DOHH2 (cell line): ENCODE results near the gene TBC1D10B.

Source experiments
- H3F3A ChIP-seq: fragments of 200-600 bp; sonication (generic), shearing (Covaris generic); 2 replicates; pipeline ENCODE4 v1.6.0; 2016; ENCODE audit warnings: antibody characterized with exemption, mild to moderate bottlenecking; ENCODE audit not compliant: control insufficient read depth, insufficient read depth
- H3K27ac ChIP-seq: fragments of 200-600 bp; sonication (generic); 2 replicates; pipeline ENCODE4 v1.5.1; 2014; ENCODE audit warnings: low read depth, mild to moderate bottlenecking, low read length, moderate library complexity
- H3K27me3 ChIP-seq: fragments of 200-600 bp; sonication (generic); 2 replicates; pipeline ENCODE4 v1.6.1; 2014; ENCODE audit warnings: mild to moderate bottlenecking, low read length, mixed read lengths; ENCODE audit not compliant: control insufficient read depth
- H3K36me3 ChIP-seq: fragments of 200-600 bp; sonication (generic); 2 replicates; pipeline ENCODE4 v1.6.1; 2014; ENCODE audit warnings: mild to moderate bottlenecking, low read length, moderate library complexity, mixed read lengths; ENCODE audit not compliant: control insufficient read depth
- H3K4me1 ChIP-seq: fragments of 200-600 bp; sonication (generic); 2 replicates; pipeline ENCODE4 v1.6.1; 2014; ENCODE audit warnings: mild to moderate bottlenecking, low read length, mixed read lengths; ENCODE audit not compliant: control insufficient read depth
- H3K4me2 ChIP-seq: fragments of 200-600 bp; sonication (generic); 2 replicates; pipeline ENCODE4 v1.6.0; 2014; ENCODE audit warnings: mild to moderate bottlenecking, low read length, moderate library complexity
- H3K4me3 ChIP-seq: fragments of 200-600 bp; sonication (generic); 2 replicates; pipeline ENCODE4 v1.5.1; 2014; ENCODE audit warnings: mild to moderate bottlenecking, low read length, mixed read lengths
- H3K79me2 ChIP-seq: fragments of 200-600 bp; sonication (generic); 2 replicates; pipeline ENCODE4 v1.6.1; 2014; ENCODE audit warnings: mild to moderate bottlenecking, low read length, mixed read lengths; ENCODE audit not compliant: control insufficient read depth
- H3K9me2 ChIP-seq: fragments of 200-600 bp; sonication (generic); replicated peaks from 2 replicates; pipeline ENCODE4 v1.6.1; 2014; ENCODE audit warnings: mild to moderate bottlenecking, low read length, mixed read lengths; ENCODE audit not compliant: control insufficient read depth
- H3K9me3 ChIP-seq: fragments of 200-600 bp; sonication (generic); 2 replicates; pipeline ENCODE4 v1.6.1; 2014; ENCODE audit warnings: antibody characterized with exemption, low read length, mixed read lengths; ENCODE audit not compliant: control insufficient read depth, insufficient read depth
- H4K20me1 ChIP-seq: fragments of 200-600 bp; sonication (generic); 2 replicates; pipeline ENCODE4 v1.6.0; 2014; ENCODE audit warnings: low read depth, mild to moderate bottlenecking, antibody characterized with exemption, low read length, moderate library complexity; ENCODE audit not compliant: control insufficient read depth, insufficient read depth
- CTCF ChIP-seq: fragments of 200-600 bp; sonication (generic); IDR thresholded peaks from one replicate; pipeline ENCODE4 v1.5.1; 2014; ENCODE audit warnings: antibody characterized with exemption, mild to moderate bottlenecking, low read depth, low read length; ENCODE audit not compliant: poor library complexity, severe bottlenecking
- EZH2phosphoT487 ChIP-seq: fragments of 200-600 bp; sonication (generic); IDR thresholded peaks from 2 replicates; pipeline ENCODE4 v1.6.1; 2017; ENCODE audit warnings: borderline replicate concordance, mild to moderate bottlenecking, antibody characterized with exemption, low read length, moderate library complexity, mixed read lengths

TBC1D10B gene

DNA sequence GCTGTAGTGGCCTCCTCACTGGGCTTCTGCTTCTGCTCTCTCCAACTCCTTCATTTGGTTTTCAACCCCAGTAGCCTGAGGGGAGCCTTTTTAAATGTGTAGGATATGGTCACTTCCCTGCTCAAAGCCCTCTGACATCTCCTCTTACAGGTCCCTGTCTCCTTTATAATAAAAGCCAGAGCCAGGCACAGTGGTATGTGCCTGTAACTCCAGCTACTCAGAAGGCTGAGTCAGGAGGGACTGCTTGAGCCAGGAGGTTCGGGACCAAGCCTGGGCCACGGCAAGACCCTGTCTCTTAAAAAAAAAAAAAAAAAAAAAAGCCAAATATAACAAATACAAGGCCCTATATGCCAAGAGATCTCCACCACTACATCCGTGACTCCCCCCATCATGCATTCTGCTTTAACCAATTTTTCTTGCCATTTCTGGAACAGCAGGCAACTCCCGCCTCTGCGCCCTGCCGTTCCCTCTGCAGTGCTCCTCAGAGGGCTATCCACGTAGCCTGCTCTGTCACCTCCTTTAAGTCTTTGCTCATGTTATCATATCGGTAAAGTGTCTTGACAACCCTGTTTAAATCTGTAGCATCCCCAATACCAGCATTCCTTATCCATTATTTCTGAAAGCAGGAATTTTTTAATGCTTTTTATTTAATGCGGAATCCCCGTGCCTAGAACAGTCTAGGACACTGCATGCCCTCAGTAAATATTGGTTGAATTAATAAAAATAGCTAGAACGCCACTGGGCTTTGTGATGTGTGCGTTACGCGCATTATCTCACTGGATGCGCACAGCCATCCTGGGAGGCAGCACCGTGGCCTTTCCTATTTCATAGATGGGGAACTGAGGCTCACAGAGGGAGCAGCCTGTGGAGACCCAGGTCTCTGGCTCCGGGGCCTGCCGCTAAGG, 46.6 kb upstream of the TBC1D10B start:
- peaks cover 26% of the 10 kb centered on the region for H3K79me2 ChIP-seq
- H3K9me2 ChIP-seq, result no peaks in the 10 kb centered on the region
- peak overlapping the region; percentile 66 for H3K4me2 ChIP-seq
- peaks cover 54% of the 10 kb centered on the region for H3K36me3 ChIP-seq
- H3K9me3 ChIP-seq, result no peaks in the 10 kb centered on the region
- H3K27ac ChIP-seq, result 0 out of 2 replicates have a peak overlapping the region, but pooled peaks have one; percentile 16
- no peaks in the 10 kb centered on the region for H3K27me3 ChIP-seq
- H3K4me3 ChIP-seq, result peak overlapping the region; percentile 73
- no peak for TF ChIP-seq CTCF
- no peak for TF ChIP-seq EZH2phosphoT487
- peaks cover 37% of the 10 kb centered on the region for H3F3A ChIP-seq
- no peaks in the 10 kb centered on the region for H4K20me1 ChIP-seq
- H3K4me1 ChIP-seq, result peaks cover 17% of the 10 kb centered on the region

- H3K9me3 ChIP-seq, result no peaks in the 10 kb centered on the region
- no peak overlapping the region for H3K4me2 ChIP-seq
- no peaks in the 10 kb centered on the region for H4K20me1 ChIP-seq
- H3K4me3 ChIP-seq, result no peak overlapping the region
- no peaks in the 10 kb centered on the region for H3K9me2 ChIP-seq
- peaks cover 30% of the 10 kb centered on the region for H3K79me2 ChIP-seq
- H3K36me3 ChIP-seq, result peaks cover 56% of the 10 kb centered on the region
- peaks cover 34% of the 10 kb centered on the region for H3F3A ChIP-seq
- H3K4me1 ChIP-seq, result peaks cover 17% of the 10 kb centered on the region
- no peaks in the 10 kb centered on the region for H3K27me3 ChIP-seq
- H3K27ac ChIP-seq, result no peak overlapping the region
- TF ChIP-seq EZH2phosphoT487 (no peak), CTCF (no peak)
Observed at GRCh38 chr16:30416047-30416603, 45.8 kb upstream of the TBC1D10B start.

DNA sequence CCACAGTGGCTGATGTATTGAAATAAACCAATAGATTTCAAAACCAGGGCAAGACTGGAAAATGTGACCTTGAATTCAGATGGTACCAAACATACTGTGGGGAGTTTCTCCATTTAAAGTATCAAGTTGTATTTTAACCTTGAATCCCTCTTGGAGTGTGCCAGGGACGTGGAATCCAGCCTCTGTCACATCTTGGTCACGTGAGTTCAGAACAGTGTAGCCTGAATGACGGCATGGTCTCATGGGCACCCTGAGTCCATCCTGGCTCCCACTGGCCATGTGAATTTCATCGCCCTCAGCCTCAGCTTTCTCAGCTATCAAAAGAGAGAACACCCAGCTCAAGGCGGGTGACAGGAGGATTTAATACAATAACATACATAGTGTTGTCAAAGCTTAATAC, 43.9 kb upstream of the TBC1D10B start:
- Histone ChIP-seq H3F3A (peaks cover 20% of the 10 kb centered on the region), H3K79me2 (peaks cover 35% of the 10 kb centered on the region), H3K27me3 (no peaks in the 10 kb centered on the region), H3K4me3 (no peak overlapping the region), H3K4me2 (no peak overlapping the region), H4K20me1 (no peaks in the 10 kb centered on the region), H3K4me1 (peaks cover 26% of the 10 kb centered on the region), H3K9me3 (no peaks in the 10 kb centered on the region), H3K9me2 (no peaks in the 10 kb centered on the region), H3K36me3 (peaks cover 51% of the 10 kb centered on the region), H3K27ac (no peak overlapping the region)
- TF ChIP-seq EZH2phosphoT487 (no peak), CTCF (no peak)
